H9 (cell line): ENCODE results near the gene DPYD. TPM values are rescaled to one million over a fixed set of nuclear protein-coding genes. Genes with fewer than 3 reads are reported as not detected.
"Not testable (repeated sequence)": the region's sequence is repeated elsewhere in the genome, so short reads cannot be mapped to it uniquely, and the experiment has no call there.

Experiments used
- DNase-seq: peaks from one replicate; pipeline ENCODE4 v3.0.0-alpha.2; 2017
- H2AFZ ChIP-seq: one replicate; pipeline ENCODE4 v1.6.1; 2013; ENCODE audit warnings: mild to moderate bottlenecking, low read length, control low read depth, moderate library complexity
- H2AK5ac ChIP-seq: 2 replicates; pipeline ENCODE4 v1.6.1; 2013; ENCODE audit warnings: low read length, control low read depth, mixed read lengths; ENCODE audit not compliant: insufficient read length
- H2BK120ac ChIP-seq: one replicate; pipeline ENCODE4 v1.6.1; 2013; ENCODE audit warnings: low read depth, mild to moderate bottlenecking, low read length, control low read depth, inconsistent platforms; ENCODE audit not compliant: poor library complexity, severe bottlenecking
- H2BK12ac ChIP-seq: 2 replicates; pipeline ENCODE4 v1.6.1; 2013; ENCODE audit warnings: low read length, control low read depth, mixed read lengths, low read depth; ENCODE audit not compliant: insufficient read length
- H2BK15ac ChIP-seq: 2 replicates; pipeline ENCODE4 v1.6.1; 2013; ENCODE audit warnings: low read depth, low read length, control low read depth
- H2BK20ac ChIP-seq: one replicate; pipeline ENCODE4 v1.6.1; 2013; ENCODE audit warnings: low read depth, mild to moderate bottlenecking, low read length, control low read depth, inconsistent platforms; ENCODE audit not compliant: poor library complexity, severe bottlenecking
- H2BK5ac ChIP-seq: 2 replicates; pipeline ENCODE4 v1.6.1; 2013; ENCODE audit warnings: low read length, control low read depth, mixed read lengths; ENCODE audit not compliant: insufficient read length
- H3K14ac ChIP-seq: 2 replicates; pipeline ENCODE4 v1.6.1; 2013; ENCODE audit warnings: low read length, control low read depth; ENCODE audit not compliant: insufficient read depth
- H3K18ac ChIP-seq: 2 replicates; pipeline ENCODE4 v1.6.1; 2013; ENCODE audit warnings: low read depth, mild to moderate bottlenecking, mixed read lengths, low read length, control low read depth; ENCODE audit not compliant: insufficient read length
- H3K23ac ChIP-seq: 2 replicates; pipeline ENCODE4 v1.6.1; 2013; ENCODE audit warnings: low read length, control low read depth, mixed read lengths, low read depth; ENCODE audit not compliant: insufficient read length
- H3K23me2 ChIP-seq: 2 replicates; pipeline ENCODE4 v1.6.1; 2013; ENCODE audit warnings: low read depth, mild to moderate bottlenecking, mixed read lengths, low read length, control low read depth; ENCODE audit not compliant: insufficient read length, poor library complexity, severe bottlenecking
- H3K27ac ChIP-seq: 2 replicates; pipeline ENCODE4 v1.5.1; 2013; ENCODE audit warnings: low read length, control low read depth, mixed read lengths, low read depth; ENCODE audit not compliant: insufficient read length
- H3K27me3 ChIP-seq: 2 replicates; pipeline ENCODE4 v1.6.1; 2013; ENCODE audit warnings: low read length, control low read depth, inconsistent platforms; ENCODE audit not compliant: insufficient read depth
- H3K4ac ChIP-seq: 2 replicates; pipeline ENCODE4 v1.6.1; 2013; ENCODE audit warnings: low read depth, mild to moderate bottlenecking, control low read depth, inconsistent platforms, low read length, moderate library complexity
- H3K4me1 ChIP-seq: 2 replicates; pipeline ENCODE4 v1.6.1; 2013; ENCODE audit warnings: low read length, control low read depth, inconsistent platforms; ENCODE audit not compliant: insufficient read depth
- H3K4me2 ChIP-seq: 2 replicates; pipeline ENCODE4 v1.6.1; 2013; ENCODE audit warnings: low read length, control low read depth, mixed read lengths; ENCODE audit not compliant: insufficient read length, insufficient read depth
- H3K56ac ChIP-seq: 2 replicates; pipeline ENCODE4 v1.6.1; 2013; ENCODE audit warnings: low read depth, mild to moderate bottlenecking, mixed read lengths, low read length, control low read depth; ENCODE audit not compliant: insufficient read length
- H3K79me1 ChIP-seq: 2 replicates; pipeline ENCODE4 v1.6.1; 2013; ENCODE audit warnings: low read depth, mild to moderate bottlenecking, moderate library complexity, low read length, control low read depth, inconsistent platforms; ENCODE audit not compliant: insufficient read depth, poor library complexity, severe bottlenecking
- H3K79me2 ChIP-seq: 2 replicates; pipeline ENCODE4 v1.6.1; 2013; ENCODE audit warnings: low read length, control low read depth, inconsistent platforms; ENCODE audit not compliant: insufficient read depth
- H3K9ac ChIP-seq: 2 replicates; pipeline ENCODE4 v1.6.1; 2013; ENCODE audit warnings: low read length, control low read depth, mixed read lengths; ENCODE audit not compliant: insufficient read length; ENCODE audit errors: extremely low read depth
- H3K9me3 ChIP-seq: one replicate; pipeline ENCODE4 v1.6.1; 2013; ENCODE audit warnings: low read depth, low read length, inconsistent platforms; ENCODE audit not compliant: control insufficient read depth
- H3T11ph ChIP-seq: one replicate; pipeline ENCODE4 v1.6.1; 2013; ENCODE audit warnings: mild to moderate bottlenecking, low read length, control low read depth, inconsistent platforms
- H4K20me1 ChIP-seq: one replicate; pipeline ENCODE4 v1.6.1; 2013; ENCODE audit not compliant: control insufficient read depth, insufficient read length, insufficient read depth
- H4K5ac ChIP-seq: 2 replicates; pipeline ENCODE4 v1.6.1; 2013; ENCODE audit warnings: low read depth, mild to moderate bottlenecking, mixed read lengths, low read length, control low read depth; ENCODE audit not compliant: insufficient read length
- H4K8ac ChIP-seq: replicated peaks from 2 replicates; pipeline ENCODE4 v1.6.1; 2013; ENCODE audit warnings: low read length, control low read depth, mixed read lengths, low read depth; ENCODE audit not compliant: insufficient read length
- H4K91ac ChIP-seq: 2 replicates; pipeline ENCODE4 v1.6.1; 2013; ENCODE audit warnings: low read depth, mild to moderate bottlenecking, moderate library complexity, mixed read lengths, low read length, control low read depth; ENCODE audit not compliant: insufficient read length
- H3K27ac Mint-ChIP-seq, 3 experiments: 2 replicates in 2 of 3; 3 replicates in 1 of 3; pipeline ENCODE4 v1.8.0; 2020 to 2021; ENCODE audit warnings: mixed read lengths in 3 of 3, mild to moderate bottlenecking in 1 of 3, moderate library complexity in 1 of 3
- H3K27me3 Mint-ChIP-seq: 2 replicates; pipeline ENCODE4 v1.8.0; 2021; ENCODE audit warnings: low read depth, mild to moderate bottlenecking, moderate library complexity, mixed read lengths
- H3K36me3 Mint-ChIP-seq, 3 experiments: 2 replicates in 2 of 3; 3 replicates in 1 of 3; pipeline ENCODE4 v1.8.0; 2020 to 2021; ENCODE audit warnings: low read depth in 3 of 3, mixed read lengths in 3 of 3; ENCODE audit not compliant: insufficient read depth in 1 of 3
- H3K4me1 Mint-ChIP-seq, 2 experiments: 2 replicates each; pipeline ENCODE4 v1.8.0; 2020; ENCODE audit warnings: mixed read lengths in 2 of 2
- H3K4me3 Mint-ChIP-seq, 2 experiments: 2 replicates in 1 of 2; 3 replicates in 1 of 2; pipeline ENCODE4 v1.8.0; 2020 to 2021; ENCODE audit warnings: mild to moderate bottlenecking in 2 of 2, mixed read lengths in 2 of 2, moderate library complexity in 1 of 2
- H3K9me3 Mint-ChIP-seq, 2 experiments: 2 replicates in 1 of 2; 3 replicates in 1 of 2; pipeline ENCODE4 v1.8.0; 2020; ENCODE audit warnings: mild to moderate bottlenecking in 2 of 2, mixed read lengths in 2 of 2, moderate library complexity in 1 of 2
- WGBS: extraction: QIAGEN DNeasy Blood & Tissue Kit; methylation state at CpG from one replicate; pipeline ENCODE4 v1.1.7; 2013; ENCODE audit warnings: missing lambda C conversion rate, low lambda C conversion rate, mixed read lengths; ENCODE audit not compliant: insufficient read length; ENCODE audit errors: extremely low coverage; 5-methylcytosine and 5-hydroxymethylcytosine counted together
- total RNA-seq: library from RNA; stranded (reverse); gene quantifications from 2 replicates; pipeline ENCODE4 v1.2.1, GENCODE V29; 2021
- TF ChIP-seq, protein P1 (sequence below): fragments of 200-600 bp; sonication (generic); conservative IDR thresholded peaks from 3 replicates; pipeline ENCODE4 v1.8.0; 2021; ENCODE audit warnings: antibody characterized with exemption, mild to moderate bottlenecking

The DPYD gene
- total RNA-seq, 1 experiment from 2014 or later, result 0.37 TPM

- Mint-ChIP-seq H3K27ac (no peak overlapping the region), H3K4me1 (peaks cover 9 to 11% of the 10 kb centered on the region in 2 experiments), H3K27me3 (no peaks in the 10 kb centered on the region), H3K4me3 (no peak overlapping the region), H3K9me3 (no peaks in the 10 kb centered on the region), H3K36me3 (no peaks in the 10 kb centered on the region)
- Histone ChIP-seq H3K23me2 (no peaks in the 10 kb centered on the region), H4K20me1 (no peaks in the 10 kb centered on the region), H2BK20ac (no peak overlapping the region), H3K4ac (no peak overlapping the region), H3K18ac (no peak overlapping the region), H3K56ac (no peak overlapping the region), H3K23ac (no peak overlapping the region), H3K9ac (no peak overlapping the region), H2AK5ac (no peak overlapping the region), H3K14ac (no peak overlapping the region), H3K79me1 (no peaks in the 10 kb centered on the region), H2BK12ac (no peak overlapping the region), H3K27ac (no peak overlapping the region), H2BK15ac (no peak overlapping the region), H4K5ac (no peak overlapping the region), H2AFZ (no peak overlapping the region), H2BK120ac (no peak overlapping the region), H3T11ph (no peak overlapping the region), H3K4me2 (no peak overlapping the region), H3K4me1 (no peaks in the 10 kb centered on the region), H3K9me3 (no peaks in the 10 kb centered on the region), H3K27me3 (no peaks in the 10 kb centered on the region), H4K8ac (no peak overlapping the region), H3K79me2 (no peaks in the 10 kb centered on the region), H4K91ac (no peak overlapping the region), H2BK5ac (no peak overlapping the region)
- no peak for DNase-seq
- TF ChIP-seq, protein P1, sequence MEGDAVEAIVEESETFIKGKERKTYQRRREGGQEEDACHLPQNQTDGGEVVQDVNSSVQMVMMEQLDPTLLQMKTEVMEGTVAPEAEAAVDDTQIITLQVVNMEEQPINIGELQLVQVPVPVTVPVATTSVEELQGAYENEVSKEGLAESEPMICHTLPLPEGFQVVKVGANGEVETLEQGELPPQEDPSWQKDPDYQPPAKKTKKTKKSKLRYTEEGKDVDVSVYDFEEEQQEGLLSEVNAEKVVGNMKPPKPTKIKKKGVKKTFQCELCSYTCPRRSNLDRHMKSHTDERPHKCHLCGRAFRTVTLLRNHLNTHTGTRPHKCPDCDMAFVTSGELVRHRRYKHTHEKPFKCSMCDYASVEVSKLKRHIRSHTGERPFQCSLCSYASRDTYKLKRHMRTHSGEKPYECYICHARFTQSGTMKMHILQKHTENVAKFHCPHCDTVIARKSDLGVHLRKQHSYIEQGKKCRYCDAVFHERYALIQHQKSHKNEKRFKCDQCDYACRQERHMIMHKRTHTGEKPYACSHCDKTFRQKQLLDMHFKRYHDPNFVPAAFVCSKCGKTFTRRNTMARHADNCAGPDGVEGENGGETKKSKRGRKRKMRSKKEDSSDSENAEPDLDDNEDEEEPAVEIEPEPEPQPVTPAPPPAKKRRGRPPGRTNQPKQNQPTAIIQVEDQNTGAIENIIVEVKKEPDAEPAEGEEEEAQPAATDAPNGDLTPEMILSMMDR, result no peak
Measured at GRCh38 chr1:97350241-97350640, 570.6 kb downstream of the DPYD start.

- not testable (repeated sequence) for H3K14ac ChIP-seq, H4K8ac ChIP-seq, H3K79me2 ChIP-seq, H4K20me1 ChIP-seq, H3K27me3 ChIP-seq, H3K56ac ChIP-seq, H3K36me3 Mint-ChIP-seq, H3K4me1 ChIP-seq, H2AFZ ChIP-seq, H3K23me2 ChIP-seq, H3T11ph ChIP-seq, H3K27ac Mint-ChIP-seq, H3K27me3 Mint-ChIP-seq, H3K4me2 ChIP-seq, H3K18ac ChIP-seq, H3K79me1 ChIP-seq, H2BK15ac ChIP-seq, H3K4me3 Mint-ChIP-seq, H4K91ac ChIP-seq, H2BK20ac ChIP-seq, DNase-seq, H3K23ac ChIP-seq, H3K4ac ChIP-seq, H2BK5ac ChIP-seq, H3K27ac ChIP-seq, H2BK12ac ChIP-seq, H2AK5ac ChIP-seq, H3K9ac ChIP-seq, H4K5ac ChIP-seq, H3K9me3 Mint-ChIP-seq, H2BK120ac ChIP-seq, H3K9me3 ChIP-seq
- WGBS, result no CpG with 5 or more reads among the region's 1 CpG
- H3K4me1 Mint-ChIP-seq, result peaks cover 9 to 11% of the 10 kb centered on the region in 2 experiments
Measured at GRCh38 chr1:97349794-97350193, 571.0 kb downstream of the DPYD start.
